ENCODE data around the gene RPS8.
"Not testable (repeated sequence)": the region's sequence is repeated elsewhere in the genome, so short reads cannot be mapped to it uniquely, and the experiment has no call there.

The RPS8 gene

GRCh38 chr1:44757420-44757819, 17.9 kb upstream of the RPS8 start:
- no peaks in the 10 kb centered on the region for H3K9me3 ChIP-seq (ENCODE audit: control insufficient read depth in 1 of 2, low read length in 2 of 2)
- no peaks in the 10 kb centered on the region for H3K27me3 ChIP-seq (ENCODE audit: low read depth, low read length)
- no peaks in the 10 kb centered on the region for H3K4me1 ChIP-seq (ENCODE audit: control insufficient read depth in 1 of 2, insufficient read depth in 2 of 2, low read length in 2 of 2)
- H3K27ac ChIP-seq (ENCODE audit: low read length), result no peak overlapping the region
- no peak overlapping the region for H3K4me3 ChIP-seq (ENCODE audit: low read depth in 1 of 2, low read length in 2 of 2)
- peaks cover 0 to 18% of the 10 kb centered on the region in 2 donors for H3K36me3 ChIP-seq (ENCODE audit: control insufficient read depth in 1 of 2, insufficient read depth in 2 of 2, low read length in 2 of 2)

DNA sequence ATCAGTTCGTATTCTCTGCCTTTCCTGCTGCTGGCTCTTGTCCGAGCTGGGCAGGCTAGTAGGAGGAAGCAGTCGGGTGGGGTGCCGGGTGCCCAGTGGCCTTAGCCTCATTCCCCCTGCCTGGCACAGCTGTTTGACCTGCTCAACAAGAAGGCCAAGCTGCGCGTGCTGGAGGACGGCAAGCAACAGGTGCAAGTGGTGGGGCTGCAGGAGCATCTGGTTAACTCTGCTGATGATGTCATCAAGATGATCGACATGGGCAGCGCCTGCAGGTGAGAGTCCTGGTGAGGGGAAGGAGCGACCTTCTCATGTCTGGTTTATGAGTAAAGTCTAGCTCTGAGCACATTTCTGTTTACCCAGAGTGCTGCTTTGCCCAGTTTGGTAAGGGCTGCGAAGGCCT, 16.3 kb upstream of the RPS8 start:
- H3K9me3 ChIP-seq (ENCODE audit: control insufficient read depth in 1 of 2, low read length in 2 of 2), result no peaks in the 10 kb centered on the region
- H3K27me3 ChIP-seq (ENCODE audit: low read depth, low read length), result no peaks in the 10 kb centered on the region
- peaks cover 0 to 17% of the 10 kb centered on the region in 2 donors for H3K36me3 ChIP-seq (ENCODE audit: control insufficient read depth in 1 of 2, insufficient read depth in 2 of 2, low read length in 2 of 2)
- no peak overlapping the region for H3K27ac ChIP-seq (ENCODE audit: low read length)
- H3K4me3 ChIP-seq (ENCODE audit: low read depth in 1 of 2, low read length in 2 of 2), result no peak overlapping the region
- H3K4me1 ChIP-seq (ENCODE audit: control insufficient read depth in 1 of 2, insufficient read depth in 2 of 2, low read length in 2 of 2), result no peaks in the 10 kb centered on the region

- Histone ChIP-seq H3K4me1 (ENCODE audit: control insufficient read depth in 1 of 2, insufficient read depth in 2 of 2, low read length in 2 of 2) (no peaks in the 10 kb centered on the region), H3K36me3 (ENCODE audit: control insufficient read depth in 1 of 2, insufficient read depth in 2 of 2, low read length in 2 of 2) (peaks cover 0 to 17% of the 10 kb centered on the region in 2 donors), H3K9me3 (ENCODE audit: control insufficient read depth in 1 of 2, low read length in 2 of 2) (no peaks in the 10 kb centered on the region), H3K27ac (ENCODE audit: low read length) (no peak overlapping the region), H3K4me3 (ENCODE audit: low read depth in 1 of 2, low read length in 2 of 2) (no peak overlapping the region), H3K27me3 (ENCODE audit: low read depth, low read length) (no peaks in the 10 kb centered on the region)
Measured at GRCh38 chr1:44760876-44761275, 14.5 kb upstream of the RPS8 start.

DNA sequence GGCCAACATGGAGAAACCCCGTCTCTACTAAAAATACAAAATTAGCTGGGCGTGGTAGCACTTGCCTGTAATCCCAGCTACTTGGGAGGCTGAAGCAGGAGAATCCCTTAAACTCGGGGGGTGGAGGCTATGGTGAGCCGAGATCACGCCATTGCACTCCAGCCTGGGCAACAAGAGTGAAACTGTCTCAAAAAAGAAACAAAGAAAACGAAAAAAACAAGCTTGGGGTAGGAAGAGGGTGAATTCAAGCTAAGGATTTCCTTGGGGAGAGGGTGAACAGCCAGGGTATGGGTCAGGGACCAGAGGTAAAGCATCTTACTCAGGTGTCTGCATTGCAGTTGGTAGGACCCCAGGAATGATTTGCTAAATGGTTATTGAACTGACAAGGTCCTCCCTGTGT, 8.9 kb upstream of the RPS8 start:
- not testable (repeated sequence) for H3K27ac ChIP-seq (ENCODE audit: low read length); H3K9me3 ChIP-seq (ENCODE audit: control insufficient read depth in 1 of 2, low read length in 2 of 2); H3K4me1 ChIP-seq (ENCODE audit: control insufficient read depth in 1 of 2, insufficient read depth in 2 of 2, low read length in 2 of 2); H3K4me3 ChIP-seq (ENCODE audit: low read depth in 1 of 2, low read length in 2 of 2); H3K27me3 ChIP-seq (ENCODE audit: low read depth, low read length)
- peaks cover 0 to 15% of the 10 kb centered on the region in 2 donors for H3K36me3 ChIP-seq (ENCODE audit: control insufficient read depth in 1 of 2, insufficient read depth in 2 of 2, low read length in 2 of 2)

- Histone ChIP-seq H3K27ac (ENCODE audit: low read length) (peak overlapping the region; percentile 100), H3K4me3 (ENCODE audit: low read depth in 1 of 2, low read length in 2 of 2) (peak overlapping the region; percentile 81 to 96), H3K27me3 (ENCODE audit: low read depth, low read length) (no peaks in the 10 kb centered on the region), H3K36me3 (ENCODE audit: control insufficient read depth in 1 of 2, insufficient read depth in 2 of 2, low read length in 2 of 2) (peaks cover 19 to 37% of the 10 kb centered on the region in 2 donors), H3K9me3 (ENCODE audit: control insufficient read depth in 1 of 2, low read length in 2 of 2) (no peaks in the 10 kb centered on the region), H3K4me1 (ENCODE audit: control insufficient read depth in 1 of 2, insufficient read depth in 2 of 2, low read length in 2 of 2) (peaks cover 0 to 23% of the 10 kb centered on the region in 2 donors)
Measured at GRCh38 chr1:44775930-44776729, 790 bp downstream of the RPS8 start.

DNA sequence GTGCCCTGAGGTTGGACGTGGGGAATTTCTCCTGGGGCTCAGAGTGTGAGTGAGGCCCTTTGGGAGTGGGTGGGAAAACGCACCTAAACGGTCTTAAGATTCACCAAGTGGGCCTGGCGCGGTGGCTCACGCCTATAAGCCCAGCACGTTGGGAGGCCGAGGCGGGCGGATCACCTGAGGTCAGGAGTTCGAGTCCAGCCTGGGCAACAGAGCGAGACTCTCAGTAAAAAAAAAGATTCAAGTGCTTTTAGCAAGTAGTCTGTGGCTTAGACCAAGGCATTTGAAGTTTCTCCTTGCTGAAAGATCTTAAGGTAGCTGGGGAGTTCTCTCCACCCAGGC, 1.4 kb downstream of the RPS8 start:
- Histone ChIP-seq H3K4me3 (ENCODE audit: low read depth in 1 of 2, low read length in 2 of 2) (peak overlapping the region; percentile 81 to 96), H3K9me3 (ENCODE audit: control insufficient read depth in 1 of 2, low read length in 2 of 2) (no peaks in the 10 kb centered on the region), H3K36me3 (ENCODE audit: control insufficient read depth in 1 of 2, insufficient read depth in 2 of 2, low read length in 2 of 2) (peaks cover 19 to 43% of the 10 kb centered on the region in 2 donors), H3K27me3 (ENCODE audit: low read depth, low read length) (no peaks in the 10 kb centered on the region), H3K27ac (ENCODE audit: low read length) (peak overlapping the region; percentile 100), H3K4me1 (ENCODE audit: control insufficient read depth in 1 of 2, insufficient read depth in 2 of 2, low read length in 2 of 2) (peaks cover 0 to 23% of the 10 kb centered on the region in 2 donors)

GRCh38 chr1:44777547-44777946, 2.2 kb downstream of the RPS8 start:
- no peak overlapping the region for H3K27ac ChIP-seq (ENCODE audit: low read length)
- H3K27me3 ChIP-seq (ENCODE audit: low read depth, low read length), result no peaks in the 10 kb centered on the region
- peaks cover 19 to 44% of the 10 kb centered on the region in 2 donors for H3K36me3 ChIP-seq (ENCODE audit: control insufficient read depth in 1 of 2, insufficient read depth in 2 of 2, low read length in 2 of 2)
- H3K4me1 ChIP-seq (ENCODE audit: control insufficient read depth in 1 of 2, insufficient read depth in 2 of 2, low read length in 2 of 2), result peaks cover 0 to 23% of the 10 kb centered on the region in 2 donors
- no peaks in the 10 kb centered on the region for H3K9me3 ChIP-seq (ENCODE audit: control insufficient read depth in 1 of 2, low read length in 2 of 2)
- peak overlapping the region in 1 of 2 donors; percentile 81 for H3K4me3 ChIP-seq (ENCODE audit: low read depth in 1 of 2, low read length in 2 of 2)

GRCh38 chr1:44777969-44778635, 2.8 kb downstream of the RPS8 start:
- H3K27ac ChIP-seq (ENCODE audit: low read length), result no peak overlapping the region
- no peaks in the 10 kb centered on the region for H3K27me3 ChIP-seq (ENCODE audit: low read depth, low read length)
- H3K36me3 ChIP-seq (ENCODE audit: control insufficient read depth in 1 of 2, insufficient read depth in 2 of 2, low read length in 2 of 2), result peaks cover 19 to 44% of the 10 kb centered on the region in 2 donors
- no peak overlapping the region for H3K4me3 ChIP-seq (ENCODE audit: low read depth in 1 of 2, low read length in 2 of 2)
- H3K4me1 ChIP-seq (ENCODE audit: control insufficient read depth in 1 of 2, insufficient read depth in 2 of 2, low read length in 2 of 2), result peaks cover 0 to 23% of the 10 kb centered on the region in 2 donors
- no peaks in the 10 kb centered on the region for H3K9me3 ChIP-seq (ENCODE audit: control insufficient read depth in 1 of 2, low read length in 2 of 2)

- peaks cover 19 to 44% of the 10 kb centered on the region in 2 donors for H3K36me3 ChIP-seq (ENCODE audit: control insufficient read depth in 1 of 2, insufficient read depth in 2 of 2, low read length in 2 of 2)
- H3K27ac ChIP-seq (ENCODE audit: low read length), result no peak overlapping the region
- peaks cover 0 to 26% of the 10 kb centered on the region in 2 donors for H3K4me1 ChIP-seq (ENCODE audit: control insufficient read depth in 1 of 2, insufficient read depth in 2 of 2, low read length in 2 of 2)
- H3K27me3 ChIP-seq (ENCODE audit: low read depth, low read length), result no peaks in the 10 kb centered on the region
- H3K4me3 ChIP-seq (ENCODE audit: low read depth in 1 of 2, low read length in 2 of 2), result no peak overlapping the region
- H3K9me3 ChIP-seq (ENCODE audit: control insufficient read depth in 1 of 2, low read length in 2 of 2), result no peaks in the 10 kb centered on the region
Measured at GRCh38 chr1:44778705-44779576, 3.6 kb downstream of the RPS8 start.

GRCh38 chr1:44780583-44781121, 5.3 kb downstream of the RPS8 start:
- Histone ChIP-seq H3K27me3 (ENCODE audit: low read depth, low read length) (no peaks in the 10 kb centered on the region), H3K9me3 (ENCODE audit: control insufficient read depth in 1 of 2, low read length in 2 of 2) (no peaks in the 10 kb centered on the region), H3K4me1 (ENCODE audit: control insufficient read depth in 1 of 2, insufficient read depth in 2 of 2, low read length in 2 of 2) (peaks cover 7 to 33% of the 10 kb centered on the region in 2 donors), H3K27ac (ENCODE audit: low read length) (no peak overlapping the region), H3K4me3 (ENCODE audit: low read depth in 1 of 2, low read length in 2 of 2) (no peak overlapping the region), H3K36me3 (ENCODE audit: control insufficient read depth in 1 of 2, insufficient read depth in 2 of 2, low read length in 2 of 2) (peaks cover 19 to 44% of the 10 kb centered on the region in 2 donors)

DNA sequence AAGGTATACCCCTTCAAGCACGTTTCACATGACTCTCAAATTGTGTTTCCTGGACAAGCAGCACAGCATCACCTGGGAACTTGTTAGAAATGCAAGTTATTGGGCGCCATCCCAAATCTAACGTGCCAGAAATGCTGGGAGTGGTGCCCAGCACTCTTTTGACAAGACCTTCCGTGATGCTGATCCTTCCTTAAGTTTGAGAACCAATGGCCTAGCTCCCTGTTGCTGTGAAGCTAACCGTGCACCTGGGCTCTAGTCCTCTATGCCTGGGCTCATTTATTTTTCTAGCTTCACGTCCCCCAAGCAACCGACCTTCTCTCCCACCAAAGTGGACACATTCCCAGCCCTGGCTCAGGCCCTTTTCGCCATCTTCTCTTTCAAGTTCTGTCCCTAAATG, 8.4 kb downstream of the RPS8 start:
- Histone ChIP-seq H3K4me3 (ENCODE audit: low read depth in 1 of 2, low read length in 2 of 2) (peak overlapping the region; percentile 9 to 55), H3K27me3 (ENCODE audit: low read depth, low read length) (no peaks in the 10 kb centered on the region), H3K36me3 (ENCODE audit: control insufficient read depth in 1 of 2, insufficient read depth in 2 of 2, low read length in 2 of 2) (peaks cover 5 to 27% of the 10 kb centered on the region in 2 donors), H3K4me1 (ENCODE audit: control insufficient read depth in 1 of 2, insufficient read depth in 2 of 2, low read length in 2 of 2) (peaks cover 11 to 21% of the 10 kb centered on the region in 2 donors), H3K9me3 (ENCODE audit: control insufficient read depth in 1 of 2, low read length in 2 of 2) (no peaks in the 10 kb centered on the region), H3K27ac (ENCODE audit: low read length) (no peak overlapping the region)

All from muscle layer of duodenum (tissue), 2 donors.